GM18520 (cell line): ENCODE results near the gene PALLD.

Experiments
- ATAC-seq: cut with Tn5 transposase; IDR thresholded peaks from one replicate; pipeline ENCODE4 v1.9.1; 2021; ENCODE audit not compliant: unreplicated experiment

The PALLD gene

GRCh38 chr4:168587411-168588125 is 90.7 kb downstream of the PALLD start:
- ATAC-seq = no peak

- ATAC-seq = no peak
These were observed 92.2 kb downstream of the PALLD start for GRCh38 chr4:168588916-168589531.

- ATAC-seq = no peak
These were observed 95.8 kb downstream of the PALLD start for GRCh38 chr4:168592676-168593075.

- no peak for ATAC-seq
These were observed 96.5 kb downstream of the PALLD start for GRCh38 chr4:168593399-168593798.

- ATAC-seq = no peak
These were observed 97.3 kb downstream of the PALLD start for GRCh38 chr4:168594121-168594520.

GRCh38 chr4:168598191-168598590 is 101.3 kb downstream of the PALLD start:
- ATAC-seq = no peak

- no peak for ATAC-seq
These were observed 104.1 kb downstream of the PALLD start for GRCh38 chr4:168600796-168601583.

GRCh38 chr4:168601899-168602298 is 105.0 kb downstream of the PALLD start:
- ATAC-seq = no peak

GRCh38 chr4:168604496-168605373 is 107.9 kb downstream of the PALLD start:
- no peak for ATAC-seq

- ATAC-seq = no peak
These were observed 108.6 kb downstream of the PALLD start for GRCh38 chr4:168605411-168605810.

GRCh38 chr4:168607215-168607614 is 110.4 kb downstream of the PALLD start:
- no peak for ATAC-seq

- no peak for ATAC-seq
These were observed 111.9 kb downstream of the PALLD start for GRCh38 chr4:168608771-168609170.

GRCh38 chr4:168609369-168609768 is 112.5 kb downstream of the PALLD start:
- no peak for ATAC-seq

- ATAC-seq = no peak
These were observed 114.2 kb downstream of the PALLD start for GRCh38 chr4:168610911-168611530.

GRCh38 chr4:168612450-168613135 is 115.7 kb downstream of the PALLD start:
- no peak for ATAC-seq

GRCh38 chr4:168613869-168614268 is 117.0 kb downstream of the PALLD start:
- no peak for ATAC-seq

- ATAC-seq = no peak
These were observed 117.6 kb downstream of the PALLD start for GRCh38 chr4:168614281-168615057.

GRCh38 chr4:168615294-168616065 is 118.6 kb downstream of the PALLD start:
- ATAC-seq = no peak
